ENCODE data around the gene SERBP1. TPM values are rescaled to one million over a fixed set of nuclear protein-coding genes. Genes with fewer than 3 reads are reported as not detected.

The SERBP1 gene
- total RNA-seq, 2 experiments from 2014 or later, result 270 to 410 TPM

DNA sequence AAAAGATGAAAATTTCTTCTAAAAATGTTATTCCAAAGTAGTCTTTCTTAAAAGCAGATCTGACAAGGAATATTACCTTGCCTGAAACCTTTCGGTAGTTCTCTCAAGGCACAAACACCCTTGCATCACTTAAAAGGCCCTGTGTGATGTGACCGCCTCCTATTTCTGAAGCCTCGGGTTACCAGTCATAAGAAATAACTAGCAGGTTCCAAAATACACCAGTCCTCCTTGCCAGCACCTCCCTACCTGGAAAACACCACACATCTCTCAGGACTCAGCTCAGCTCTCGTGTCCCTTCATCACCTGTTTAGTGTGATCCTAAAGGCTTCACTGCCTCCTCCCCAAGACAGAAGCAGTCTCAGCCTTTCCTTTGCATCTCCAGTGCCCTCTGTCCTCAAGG is 35.7 kb downstream of the SERBP1 start:
- H3K79me2 ChIP-seq (ENCODE audit: insufficient read depth, low read depth, low read length), result no peaks in the 10 kb centered on the region
- no peak overlapping the region for H2AFZ ChIP-seq (ENCODE audit: low read length)
- no TSS peak for BruUV-seq (replicated peaks)
- peaks cover 73% of the 10 kb centered on the region for H3K36me3 ChIP-seq (ENCODE audit: insufficient read depth, low read length)
- H4K20me1 ChIP-seq (ENCODE audit: insufficient read depth, low read length), result no peaks in the 10 kb centered on the region
- H3K9me2 ChIP-seq (ENCODE audit: insufficient read depth, low read length), result no peaks in the 10 kb centered on the region
- CTCF ChIA-PET (ENCODE audit: unreplicated experiment), result no interaction called here
- intact Hi-C loops (cut with micrococcal nuclease; ENCODE audit: unreplicated experiment), result no loop called here
- no peak overlapping the region for H3K4me3 ChIP-seq (ENCODE audit: low read depth, low read length, poor library complexity, severe bottlenecking)
- TF ChIP-seq, protein P1, sequence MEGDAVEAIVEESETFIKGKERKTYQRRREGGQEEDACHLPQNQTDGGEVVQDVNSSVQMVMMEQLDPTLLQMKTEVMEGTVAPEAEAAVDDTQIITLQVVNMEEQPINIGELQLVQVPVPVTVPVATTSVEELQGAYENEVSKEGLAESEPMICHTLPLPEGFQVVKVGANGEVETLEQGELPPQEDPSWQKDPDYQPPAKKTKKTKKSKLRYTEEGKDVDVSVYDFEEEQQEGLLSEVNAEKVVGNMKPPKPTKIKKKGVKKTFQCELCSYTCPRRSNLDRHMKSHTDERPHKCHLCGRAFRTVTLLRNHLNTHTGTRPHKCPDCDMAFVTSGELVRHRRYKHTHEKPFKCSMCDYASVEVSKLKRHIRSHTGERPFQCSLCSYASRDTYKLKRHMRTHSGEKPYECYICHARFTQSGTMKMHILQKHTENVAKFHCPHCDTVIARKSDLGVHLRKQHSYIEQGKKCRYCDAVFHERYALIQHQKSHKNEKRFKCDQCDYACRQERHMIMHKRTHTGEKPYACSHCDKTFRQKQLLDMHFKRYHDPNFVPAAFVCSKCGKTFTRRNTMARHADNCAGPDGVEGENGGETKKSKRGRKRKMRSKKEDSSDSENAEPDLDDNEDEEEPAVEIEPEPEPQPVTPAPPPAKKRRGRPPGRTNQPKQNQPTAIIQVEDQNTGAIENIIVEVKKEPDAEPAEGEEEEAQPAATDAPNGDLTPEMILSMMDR (conservative IDR thresholded peaks at IDR 0.05; ENCODE audit: low read length), result no peak
- TF ChIP-seq EZH2phosphoT487 (IDR thresholded peaks at IDR 0.05; ENCODE audit: borderline replicate concordance, low read depth, low read length), result no peak
- H3K27ac ChIP-seq (ENCODE audit: low read depth, low read length, poor library complexity, severe bottlenecking), result no peak overlapping the region
- H3K4me2 ChIP-seq (ENCODE audit: low read length), result no peak overlapping the region
- no peaks in the 10 kb centered on the region for H3K4me1 ChIP-seq (ENCODE audit: insufficient read depth, low read length, poor library complexity, severe bottlenecking)
- POLR2A ChIA-PET, result no interaction called here
- DNase-seq (ENCODE audit: low spot score), result no peak
- H3K9me3 ChIP-seq (ENCODE audit: low read length), result no peaks in the 10 kb centered on the region

DNA sequence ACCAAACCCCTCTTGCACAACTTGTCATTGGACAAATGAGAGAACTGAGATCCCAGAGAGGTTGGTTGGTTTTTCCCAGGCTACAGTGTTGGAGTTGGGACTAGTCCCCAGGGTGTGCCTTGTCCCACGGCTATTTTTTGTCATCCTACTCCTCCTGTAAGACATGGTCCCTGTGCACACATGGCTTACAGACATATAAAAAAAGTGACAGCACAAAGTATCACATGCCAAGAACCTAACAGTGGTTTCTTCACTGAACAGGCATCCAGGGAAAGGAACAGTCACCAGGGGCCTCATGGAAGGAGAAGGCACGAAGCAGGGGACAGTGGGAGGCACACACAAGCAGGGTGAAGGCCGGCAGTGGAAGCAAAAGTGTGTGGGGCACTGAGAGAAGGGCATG is 36.5 kb downstream of the SERBP1 start:
- CTCF ChIA-PET (ENCODE audit: unreplicated experiment), result no interaction called here
- Histone ChIP-seq H3K36me3 (ENCODE audit: insufficient read depth, low read length) (peaks cover 73% of the 10 kb centered on the region), H2AFZ (ENCODE audit: low read length) (no peak overlapping the region), H3K4me1 (ENCODE audit: insufficient read depth, low read length, poor library complexity, severe bottlenecking) (no peaks in the 10 kb centered on the region), H3K79me2 (ENCODE audit: insufficient read depth, low read depth, low read length) (no peaks in the 10 kb centered on the region), H4K20me1 (ENCODE audit: insufficient read depth, low read length) (no peaks in the 10 kb centered on the region), H3K9me3 (ENCODE audit: low read length) (no peaks in the 10 kb centered on the region), H3K4me2 (ENCODE audit: low read length) (no peak overlapping the region), H3K27ac (ENCODE audit: low read depth, low read length, poor library complexity, severe bottlenecking) (no peak overlapping the region), H3K9me2 (ENCODE audit: insufficient read depth, low read length) (no peaks in the 10 kb centered on the region), H3K4me3 (ENCODE audit: low read depth, low read length, poor library complexity, severe bottlenecking) (no peak overlapping the region)
- DNase-seq (ENCODE audit: low spot score), result no peak
- POLR2A ChIA-PET, result interaction anchor here (0.6 kb wide), 1 partner anchor 92 kb away, joined by 5 read pairs; no protein-coding TSS in a partner anchor
- intact Hi-C loops (cut with micrococcal nuclease; ENCODE audit: unreplicated experiment), result no loop called here
- BruUV-seq (replicated peaks), result no TSS peak
- TF ChIP-seq, protein P1 (conservative IDR thresholded peaks at IDR 0.05; ENCODE audit: low read length), result no peak
- TF ChIP-seq EZH2phosphoT487 (IDR thresholded peaks at IDR 0.05; ENCODE audit: borderline replicate concordance, low read depth, low read length), result no peak

DNA sequence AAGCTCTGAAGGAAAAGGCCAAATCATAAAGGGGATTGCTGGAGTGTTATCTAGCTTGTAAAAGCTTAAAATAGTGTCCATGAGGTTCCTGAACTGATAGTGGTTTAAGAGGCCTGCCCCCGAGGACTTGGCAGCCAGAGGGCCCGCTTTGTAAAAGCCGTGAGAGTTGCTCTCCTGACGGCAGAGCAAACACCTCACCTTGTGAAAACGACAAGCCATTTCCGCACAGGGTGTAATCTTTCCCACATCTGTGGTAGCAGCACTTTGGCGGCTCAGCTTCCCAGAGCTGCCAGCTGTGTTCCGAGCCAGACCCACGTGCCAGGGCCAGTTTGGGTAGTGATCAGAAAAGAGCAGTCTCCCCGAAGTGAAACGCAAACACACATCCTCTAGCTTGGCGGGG is 37.0 kb downstream of the SERBP1 start:
- TF ChIP-seq, protein P1 (conservative IDR thresholded peaks at IDR 0.05; ENCODE audit: low read length), result no peak
- TF ChIP-seq EZH2phosphoT487 (IDR thresholded peaks at IDR 0.05; ENCODE audit: borderline replicate concordance, low read depth, low read length), result no peak
- no peak for DNase-seq (ENCODE audit: low spot score)
- H3K27ac ChIP-seq (ENCODE audit: low read depth, low read length, poor library complexity, severe bottlenecking), result no peak overlapping the region
- POLR2A ChIA-PET, result interaction anchor here (0.6 kb wide), 1 partner anchor 91 kb away, joined by 5 read pairs; no protein-coding TSS in a partner anchor
- H3K4me1 ChIP-seq (ENCODE audit: insufficient read depth, low read length, poor library complexity, severe bottlenecking), result no peaks in the 10 kb centered on the region
- no TSS peak for BruUV-seq (replicated peaks)
- CTCF ChIA-PET (ENCODE audit: unreplicated experiment), result interaction anchor here (0.6 kb wide), 1 partner anchor 323 kb away, joined by 3 read pairs; no protein-coding TSS in a partner anchor
- no peak overlapping the region for H3K4me2 ChIP-seq (ENCODE audit: low read length)
- H3K79me2 ChIP-seq (ENCODE audit: insufficient read depth, low read depth, low read length), result no peaks in the 10 kb centered on the region
- no peaks in the 10 kb centered on the region for H4K20me1 ChIP-seq (ENCODE audit: insufficient read depth, low read length)
- no peaks in the 10 kb centered on the region for H3K9me2 ChIP-seq (ENCODE audit: insufficient read depth, low read length)
- no peak overlapping the region for H3K4me3 ChIP-seq (ENCODE audit: low read depth, low read length, poor library complexity, severe bottlenecking)
- intact Hi-C loops (cut with micrococcal nuclease; ENCODE audit: unreplicated experiment), result no loop called here
- H3K36me3 ChIP-seq (ENCODE audit: insufficient read depth, low read length), result peaks cover 74% of the 10 kb centered on the region
- H3K9me3 ChIP-seq (ENCODE audit: low read length), result no peaks in the 10 kb centered on the region
- no peak overlapping the region for H2AFZ ChIP-seq (ENCODE audit: low read length)
